ENCODE data around the gene TSPEAR. TPM values are rescaled to one million over a fixed set of nuclear protein-coding genes. Genes with fewer than 3 reads are reported as not detected.

The TSPEAR gene
- total RNA-seq, 6 experiments from 2014 or later: not detected

DNA sequence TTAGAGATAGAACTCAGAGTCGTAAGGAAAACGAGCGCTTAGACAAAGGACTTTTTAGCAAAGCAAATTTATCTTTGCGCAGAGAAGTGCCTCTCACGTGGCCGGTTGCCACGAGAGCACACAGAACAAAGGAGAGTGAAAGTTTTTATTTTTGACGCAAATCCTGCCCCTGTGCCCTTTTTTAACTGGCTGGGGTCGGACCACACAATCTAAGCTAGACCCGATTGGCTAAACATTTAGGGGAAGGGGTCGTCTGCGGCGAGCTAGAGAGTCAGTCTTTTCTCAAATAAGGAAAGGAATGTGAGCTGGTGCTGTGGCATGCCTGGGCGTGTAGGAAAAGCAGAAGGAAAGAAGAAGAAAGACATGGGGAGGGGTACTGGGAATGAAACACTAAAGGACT lies 162.4 kb downstream of the TSPEAR start:
- DNase-seq: no peak
- no peak overlapping the region for H3K27ac Mint-ChIP-seq

DNA sequence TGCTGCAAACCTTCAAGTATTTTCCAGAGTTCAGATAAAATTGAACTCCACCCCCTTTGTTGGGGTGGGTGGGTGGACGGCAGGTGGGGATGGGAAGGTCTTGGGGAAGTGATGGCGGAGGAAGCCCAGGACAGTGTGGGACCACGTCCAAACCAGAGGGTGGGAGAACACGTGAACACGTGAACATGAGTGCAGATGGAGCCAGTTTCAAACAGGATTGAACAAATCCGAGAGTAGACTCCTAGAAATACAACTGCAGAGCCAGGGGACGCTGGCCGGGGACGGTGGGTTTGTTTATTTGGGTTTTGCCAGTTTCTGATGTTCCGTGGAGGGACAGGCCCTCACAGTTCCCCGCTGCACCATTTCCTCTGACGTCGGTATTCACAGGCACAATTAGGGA lies 163.0 kb downstream of the TSPEAR start:
- Mint-ChIP-seq H3K36me3 (ENCODE audit: low read depth) (no peaks in the 10 kb centered on the region; the same call in 1 of the 2 replicates), H3K27ac (no peak overlapping the region), H3K27me3 (ENCODE audit: insufficient read depth) (peaks cover 21% of the 10 kb centered on the region), H3K9me3 (peaks cover 22% of the 10 kb centered on the region), H3K4me3 (no peak overlapping the region), H3K4me1 (ENCODE audit: low read depth) (no peaks in the 10 kb centered on the region)
- TF ChIP-seq, protein P1, sequence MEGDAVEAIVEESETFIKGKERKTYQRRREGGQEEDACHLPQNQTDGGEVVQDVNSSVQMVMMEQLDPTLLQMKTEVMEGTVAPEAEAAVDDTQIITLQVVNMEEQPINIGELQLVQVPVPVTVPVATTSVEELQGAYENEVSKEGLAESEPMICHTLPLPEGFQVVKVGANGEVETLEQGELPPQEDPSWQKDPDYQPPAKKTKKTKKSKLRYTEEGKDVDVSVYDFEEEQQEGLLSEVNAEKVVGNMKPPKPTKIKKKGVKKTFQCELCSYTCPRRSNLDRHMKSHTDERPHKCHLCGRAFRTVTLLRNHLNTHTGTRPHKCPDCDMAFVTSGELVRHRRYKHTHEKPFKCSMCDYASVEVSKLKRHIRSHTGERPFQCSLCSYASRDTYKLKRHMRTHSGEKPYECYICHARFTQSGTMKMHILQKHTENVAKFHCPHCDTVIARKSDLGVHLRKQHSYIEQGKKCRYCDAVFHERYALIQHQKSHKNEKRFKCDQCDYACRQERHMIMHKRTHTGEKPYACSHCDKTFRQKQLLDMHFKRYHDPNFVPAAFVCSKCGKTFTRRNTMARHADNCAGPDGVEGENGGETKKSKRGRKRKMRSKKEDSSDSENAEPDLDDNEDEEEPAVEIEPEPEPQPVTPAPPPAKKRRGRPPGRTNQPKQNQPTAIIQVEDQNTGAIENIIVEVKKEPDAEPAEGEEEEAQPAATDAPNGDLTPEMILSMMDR (IDR thresholded peaks at IDR 0.05): no peak
- DNase-seq: no peak

More for the DNA sequence above, 162.4 kb downstream of the TSPEAR start:
- Mint-ChIP-seq H3K9me3 (peaks cover 22% of the 10 kb centered on the region), H3K36me3 (ENCODE audit: low read depth) (no peaks in the 10 kb centered on the region; the same call in 1 of the 2 replicates), H3K27me3 (ENCODE audit: insufficient read depth) (peaks cover 21% of the 10 kb centered on the region), H3K4me3 (no peak overlapping the region; the same call in 1 of the 2 replicates), H3K4me1 (ENCODE audit: low read depth) (no peaks in the 10 kb centered on the region)
- TF ChIP-seq, protein P1 (IDR thresholded peaks at IDR 0.05): no peak

DNA sequence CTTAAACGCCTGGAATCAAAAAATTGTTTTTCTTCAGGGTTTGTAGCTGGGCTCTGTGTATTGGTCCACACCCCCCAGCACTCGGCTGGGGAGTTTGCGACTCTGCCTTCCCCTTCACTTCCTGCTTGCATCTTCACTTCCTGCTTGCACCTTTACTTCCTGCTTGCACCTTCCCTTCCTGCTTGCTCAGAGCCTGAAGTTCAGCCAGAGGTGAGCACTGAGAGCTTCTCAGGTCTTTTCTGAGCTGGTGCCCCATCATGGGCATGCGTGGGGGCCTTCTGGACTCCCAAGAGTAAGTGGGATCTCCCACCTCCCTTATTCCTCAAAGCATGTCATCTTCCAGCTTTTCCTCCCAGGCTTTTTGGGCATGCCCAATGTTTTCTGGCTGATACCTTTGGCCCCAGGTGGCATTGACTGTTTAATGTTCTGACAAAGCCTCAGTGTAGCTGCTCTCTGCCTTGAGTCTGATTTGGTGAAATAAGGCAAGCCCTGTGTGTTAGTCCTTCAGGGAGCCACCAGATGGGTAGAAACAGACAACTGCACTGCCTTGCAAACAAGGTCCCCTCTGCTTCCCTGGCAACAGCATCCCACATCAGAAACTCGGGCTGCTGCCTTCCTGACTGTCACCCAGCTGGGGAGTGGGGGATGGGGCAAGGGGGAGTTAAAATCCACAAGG lies 163.6 kb downstream of the TSPEAR start:
- H3K4me3 Mint-ChIP-seq: no peak overlapping the region
- no peaks in the 10 kb centered on the region for H3K4me1 Mint-ChIP-seq (ENCODE audit: low read depth)
- H3K27me3 Mint-ChIP-seq (ENCODE audit: insufficient read depth): peaks cover 20% of the 10 kb centered on the region
- TF ChIP-seq, protein P1 (IDR thresholded peaks at IDR 0.05): no peak
- peaks cover 22% of the 10 kb centered on the region for H3K9me3 Mint-ChIP-seq
- H3K36me3 Mint-ChIP-seq (ENCODE audit: low read depth): no peaks in the 10 kb centered on the region; the same call in 1 of the 2 replicates
- DNase-seq: no peak
- no peak overlapping the region for H3K27ac Mint-ChIP-seq

DNA sequence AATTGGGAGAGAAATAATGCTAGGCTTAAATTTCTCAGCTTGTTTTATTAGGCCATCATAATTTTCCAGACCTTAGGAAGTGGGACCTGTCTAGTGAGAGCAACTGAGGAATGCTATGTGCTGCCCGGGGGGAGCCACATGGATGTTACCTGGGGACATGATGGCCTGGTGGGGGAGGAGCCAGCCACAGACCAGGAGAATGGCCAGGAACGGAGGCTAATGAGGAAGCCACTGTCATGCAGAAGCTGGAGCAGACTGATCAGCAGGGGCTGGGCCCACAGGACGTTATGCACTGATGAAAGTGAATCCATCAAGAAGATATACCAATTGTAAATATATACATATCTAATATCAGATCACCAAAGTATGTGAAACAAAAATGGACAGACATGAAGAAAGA lies 166.8 kb downstream of the TSPEAR start:
- no peaks in the 10 kb centered on the region; the same call in none of the 2 replicates for H3K36me3 Mint-ChIP-seq (ENCODE audit: low read depth)
- no peak overlapping the region for H3K4me3 Mint-ChIP-seq
- H3K27ac Mint-ChIP-seq: no peak overlapping the region
- H3K27me3 Mint-ChIP-seq (ENCODE audit: insufficient read depth): peaks cover 13% of the 10 kb centered on the region
- DNase-seq: no peak
- H3K9me3 Mint-ChIP-seq: peaks cover 18% of the 10 kb centered on the region
- H3K4me1 Mint-ChIP-seq (ENCODE audit: low read depth): no peaks in the 10 kb centered on the region
- TF ChIP-seq, protein P1 (IDR thresholded peaks at IDR 0.05): no peak

DNA sequence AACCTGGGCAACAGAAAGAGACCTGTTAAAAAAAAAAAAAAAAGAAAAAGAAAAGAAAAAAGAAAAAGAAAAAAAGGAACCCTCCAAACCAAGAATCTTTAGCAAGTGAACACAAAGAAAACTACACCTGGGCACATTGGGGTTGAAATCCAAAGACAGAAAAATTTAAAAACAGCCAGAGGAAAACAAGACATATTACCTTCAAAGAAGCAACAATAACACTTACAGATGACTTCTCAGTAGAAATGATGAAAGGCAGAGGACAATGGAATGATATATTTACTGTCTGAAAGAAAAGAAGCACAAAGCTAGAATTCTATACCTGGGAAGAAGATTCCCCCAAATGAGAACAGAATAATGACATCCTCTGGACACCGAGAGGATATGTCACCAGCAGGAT lies 168.7 kb downstream of the TSPEAR start:
- H3K27ac Mint-ChIP-seq: no peak overlapping the region
- no peaks in the 10 kb centered on the region for H3K4me1 Mint-ChIP-seq (ENCODE audit: low read depth)
- no peaks in the 10 kb centered on the region; the same call in none of the 2 replicates for H3K36me3 Mint-ChIP-seq (ENCODE audit: low read depth)
- H3K4me3 Mint-ChIP-seq: no peak overlapping the region
- TF ChIP-seq, protein P1 (IDR thresholded peaks at IDR 0.05): no peak
- DNase-seq: no peak
- peaks cover 7% of the 10 kb centered on the region for H3K27me3 Mint-ChIP-seq (ENCODE audit: insufficient read depth)
- peaks cover 14% of the 10 kb centered on the region for H3K9me3 Mint-ChIP-seq
